Karpas-422 (cell line): ENCODE data around the gene SMG7. TPM values are rescaled to one million over a fixed set of nuclear protein-coding genes. Genes with fewer than 3 reads are reported as not detected.

Experiments
- DNase-seq: peaks from one replicate; pipeline ENCODE4 v3.0.0-alpha.2; 2015
- H2AFZ ChIP-seq: fragments of 200-600 bp; sonication (generic); 2 replicates; pipeline ENCODE4 v1.6.1; 2014; ENCODE audit warnings: antibody characterized with exemption, low read length, mixed read lengths
- H3K27ac ChIP-seq: fragments of 200-600 bp; sonication (generic); 2 replicates; pipeline ENCODE4 v1.5.1; 2014; ENCODE audit warnings: mild to moderate bottlenecking, low read length, moderate library complexity
- H3K27me3 ChIP-seq: fragments of 200-600 bp; sonication (generic); 2 replicates; pipeline ENCODE4 v1.6.1; 2014; ENCODE audit warnings: low read length, mixed read lengths
- H3K36me3 ChIP-seq: fragments of 200-600 bp; sonication (generic); 2 replicates; pipeline ENCODE4 v1.6.1; 2014; ENCODE audit warnings: low read length, mixed read lengths; ENCODE audit not compliant: insufficient read depth
- H3K4me1 ChIP-seq: fragments of 200-600 bp; sonication (generic); 2 replicates; pipeline ENCODE4 v1.6.1; 2014; ENCODE audit warnings: mild to moderate bottlenecking, low read length, mixed read lengths
- H3K4me2 ChIP-seq: fragments of 200-600 bp; sonication (generic); 2 replicates; pipeline ENCODE4 v1.6.1; 2014; ENCODE audit warnings: low read length, low read depth, mild to moderate bottlenecking; ENCODE audit not compliant: poor library complexity, severe bottlenecking
- H3K4me3 ChIP-seq: fragments of 200-600 bp; sonication (generic); 2 replicates; pipeline ENCODE4 v1.5.1; 2014; ENCODE audit warnings: mild to moderate bottlenecking, antibody characterized with exemption, low read length, mixed read lengths
- H3K79me2 ChIP-seq: fragments of 200-600 bp; sonication (generic); 2 replicates; pipeline ENCODE4 v1.6.1; 2014; ENCODE audit warnings: mild to moderate bottlenecking, low read length, mixed read lengths
- H3K9ac ChIP-seq: fragments of 200-600 bp; sonication (generic); 2 replicates; pipeline ENCODE4 v1.6.0; 2014; ENCODE audit warnings: low read length
- H3K9me2 ChIP-seq: fragments of 200-600 bp; sonication (generic), shearing (Covaris generic); replicated peaks from 2 replicates; pipeline ENCODE4 v1.6.0; 2014; ENCODE audit warnings: mild to moderate bottlenecking, low read length, moderate library complexity; ENCODE audit not compliant: insufficient read depth
- H3K9me3 ChIP-seq: fragments of 300-700, 200-600 bp; sonication (generic); 2 replicates; pipeline ENCODE4 v1.6.1; 2014; ENCODE audit warnings: low read length, mixed read lengths
- H4K20me1 ChIP-seq: fragments of 200-600 bp; sonication (generic); 2 replicates; pipeline ENCODE4 v1.6.1; 2014; ENCODE audit warnings: mild to moderate bottlenecking, antibody characterized with exemption, low read length, low read depth; ENCODE audit not compliant: insufficient read depth
- total RNA-seq: library from RNA; depleted of rRNA; stranded (reverse); fragments of >200 nt; shearing (Covaris generic); gene quantifications from 2 replicates; pipeline ENCODE4 v1.2.3, GENCODE V29; 2014; ENCODE audit warnings: low replicate concordance

SMG7 gene
- total RNA-seq, 1 experiment from 2014 or later: 99.7 TPM

DNA sequence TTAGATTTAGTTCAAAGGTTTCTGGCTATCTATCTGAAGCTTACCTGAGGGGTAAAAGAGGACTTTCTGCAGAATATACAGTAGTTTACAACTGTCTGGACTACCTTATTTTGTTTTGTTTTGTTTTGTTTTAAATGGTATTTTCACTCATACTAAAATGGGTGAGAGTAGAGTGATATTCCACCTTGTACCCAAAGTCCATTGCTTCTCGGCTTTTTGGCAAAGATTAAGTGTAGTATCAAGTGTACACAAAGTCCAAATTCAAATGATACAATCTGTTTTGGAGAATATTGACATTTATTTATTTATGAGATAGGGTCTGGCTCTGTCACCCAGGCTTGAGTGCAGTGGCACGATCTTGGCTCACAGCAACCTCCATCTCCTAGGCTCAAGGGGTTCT lies 11.7 kb upstream of the SMG7 start:
- Histone ChIP-seq H3K79me2 (no peaks in the 10 kb centered on the region), H3K27me3 (no peaks in the 10 kb centered on the region), H3K9me3 (no peaks in the 10 kb centered on the region), H3K4me1 (no peaks in the 10 kb centered on the region), H3K4me3 (no peak overlapping the region), H4K20me1 (no peaks in the 10 kb centered on the region), H3K4me2 (no peak overlapping the region), H2AFZ (no peak overlapping the region), H3K36me3 (no peaks in the 10 kb centered on the region), H3K9me2 (no peaks in the 10 kb centered on the region), H3K9ac (no peak overlapping the region), H3K27ac (no peak overlapping the region)
- DNase-seq: no peak

DNA sequence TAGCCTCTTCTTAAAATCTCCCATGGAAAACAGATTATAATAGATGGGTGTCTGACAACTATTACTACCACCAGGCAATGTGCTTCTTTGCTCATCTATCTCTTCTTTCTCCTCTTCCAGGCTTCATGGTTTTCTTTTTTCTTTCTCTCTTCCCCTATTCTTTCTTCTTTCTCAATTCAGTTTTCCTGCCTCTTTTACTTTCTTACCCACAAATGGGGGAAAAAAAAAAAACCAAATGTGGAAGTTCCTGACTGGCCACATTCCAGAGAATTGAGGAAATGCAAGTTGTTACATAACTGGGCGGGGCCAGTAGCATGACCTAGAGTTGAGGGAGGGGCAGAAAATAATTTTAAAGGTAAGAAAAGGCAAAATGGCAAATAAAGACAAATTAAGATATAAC lies 10.9 kb upstream of the SMG7 start:
- H3K9me2 ChIP-seq: no peaks in the 10 kb centered on the region
- DNase-seq: no peak
- no peaks in the 10 kb centered on the region for H3K27me3 ChIP-seq
- no peak overlapping the region for H3K27ac ChIP-seq
- H3K9ac ChIP-seq: no peak overlapping the region
- H2AFZ ChIP-seq: no peak overlapping the region
- no peaks in the 10 kb centered on the region for H3K36me3 ChIP-seq
- H3K79me2 ChIP-seq: no peaks in the 10 kb centered on the region
- H3K9me3 ChIP-seq: no peaks in the 10 kb centered on the region
- no peak overlapping the region for H3K4me2 ChIP-seq
- no peak overlapping the region for H3K4me3 ChIP-seq
- no peaks in the 10 kb centered on the region for H3K4me1 ChIP-seq
- no peaks in the 10 kb centered on the region for H4K20me1 ChIP-seq

DNA sequence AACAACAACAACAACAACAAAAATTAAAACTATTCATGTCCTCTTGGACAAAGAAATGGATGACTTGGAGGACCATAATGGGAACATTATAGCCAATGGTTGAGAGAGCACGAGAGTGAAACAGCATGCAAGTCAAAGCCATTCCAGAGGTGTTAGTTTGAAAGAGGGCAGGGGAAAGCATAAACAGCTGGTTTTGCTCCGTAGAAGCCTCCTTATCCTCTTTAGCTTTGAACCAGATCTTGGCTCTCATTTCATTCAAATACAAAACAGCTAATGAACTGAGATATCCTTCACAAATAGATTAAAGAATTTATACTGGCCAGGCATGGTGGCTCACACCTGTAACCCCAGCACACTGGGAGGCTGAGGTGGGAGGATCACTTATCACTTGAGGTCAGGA lies 8.7 kb upstream of the SMG7 start:
- Histone ChIP-seq H3K79me2 (no peaks in the 10 kb centered on the region), H3K36me3 (no peaks in the 10 kb centered on the region), H3K27ac (no peak overlapping the region), H3K9me2 (no peaks in the 10 kb centered on the region), H3K9ac (no peak overlapping the region), H3K4me1 (no peaks in the 10 kb centered on the region), H3K4me3 (no peak overlapping the region), H3K9me3 (no peaks in the 10 kb centered on the region), H4K20me1 (no peaks in the 10 kb centered on the region), H3K27me3 (no peaks in the 10 kb centered on the region), H2AFZ (no peak overlapping the region), H3K4me2 (no peak overlapping the region)
- DNase-seq: no peak

DNA sequence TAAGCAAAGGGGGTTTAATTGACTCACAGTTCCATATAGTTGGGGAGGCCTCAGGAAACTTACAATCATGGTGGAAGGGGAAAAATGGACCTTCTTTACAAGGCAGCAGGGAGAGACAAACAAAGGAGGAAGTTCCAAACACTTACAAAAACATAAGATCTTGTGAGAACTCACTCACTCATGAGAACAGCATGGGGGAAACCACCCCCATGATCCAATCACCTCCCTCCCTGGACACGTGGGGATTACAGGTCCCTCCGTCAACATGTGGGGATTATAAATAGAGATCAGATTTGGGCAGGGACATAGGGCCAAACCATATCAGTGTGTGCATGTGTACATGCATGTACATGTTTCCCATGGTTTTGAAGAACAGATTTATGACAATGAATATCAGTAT lies 5.5 kb upstream of the SMG7 start:
- Histone ChIP-seq H3K9ac (no peak overlapping the region), H2AFZ (no peak overlapping the region), H3K36me3 (no peaks in the 10 kb centered on the region)

DNA sequence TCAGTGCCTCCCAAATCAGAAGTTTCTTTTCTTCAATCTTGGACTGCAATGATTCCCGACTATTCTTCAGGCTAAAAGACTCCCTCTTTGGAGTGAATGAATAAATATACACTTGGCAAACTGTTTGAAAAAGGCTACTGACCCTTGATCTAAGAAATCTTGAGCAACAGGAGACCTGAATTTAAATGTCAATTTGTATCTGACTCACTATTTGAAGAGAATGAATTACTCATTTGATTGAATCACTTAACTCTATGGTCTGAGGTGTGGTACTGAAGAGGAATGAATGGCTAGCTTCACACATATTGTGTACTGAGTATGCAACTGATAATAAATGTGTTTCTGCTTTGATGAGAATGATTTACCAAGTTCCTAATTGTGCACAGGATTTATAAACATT lies 4.6 kb upstream of the SMG7 start:
- H3K36me3 ChIP-seq: no peaks in the 10 kb centered on the region
- H3K4me2 ChIP-seq: no peak overlapping the region
- no peak for DNase-seq
- no peak overlapping the region for H3K27ac ChIP-seq
- no peak overlapping the region for H2AFZ ChIP-seq
- H3K9me2 ChIP-seq: no peaks in the 10 kb centered on the region
- no peak overlapping the region for H3K9ac ChIP-seq
- H3K79me2 ChIP-seq: peaks cover 4% of the 10 kb centered on the region
- no peaks in the 10 kb centered on the region for H4K20me1 ChIP-seq
- no peaks in the 10 kb centered on the region for H3K9me3 ChIP-seq
- peaks cover 21% of the 10 kb centered on the region for H3K4me1 ChIP-seq
- H3K4me3 ChIP-seq: no peak overlapping the region
- no peaks in the 10 kb centered on the region for H3K27me3 ChIP-seq

More for the DNA sequence above, 5.5 kb upstream of the SMG7 start:
- no peak overlapping the region for H3K27ac ChIP-seq
- H3K9me3 ChIP-seq: no peaks in the 10 kb centered on the region
- peaks cover 21% of the 10 kb centered on the region for H3K4me1 ChIP-seq
- H3K9me2 ChIP-seq: no peaks in the 10 kb centered on the region
- no peak for DNase-seq
- no peaks in the 10 kb centered on the region for H4K20me1 ChIP-seq
- no peak overlapping the region for H3K4me2 ChIP-seq
- no peak overlapping the region for H3K4me3 ChIP-seq
- no peaks in the 10 kb centered on the region for H3K79me2 ChIP-seq
- H3K27me3 ChIP-seq: no peaks in the 10 kb centered on the region

DNA sequence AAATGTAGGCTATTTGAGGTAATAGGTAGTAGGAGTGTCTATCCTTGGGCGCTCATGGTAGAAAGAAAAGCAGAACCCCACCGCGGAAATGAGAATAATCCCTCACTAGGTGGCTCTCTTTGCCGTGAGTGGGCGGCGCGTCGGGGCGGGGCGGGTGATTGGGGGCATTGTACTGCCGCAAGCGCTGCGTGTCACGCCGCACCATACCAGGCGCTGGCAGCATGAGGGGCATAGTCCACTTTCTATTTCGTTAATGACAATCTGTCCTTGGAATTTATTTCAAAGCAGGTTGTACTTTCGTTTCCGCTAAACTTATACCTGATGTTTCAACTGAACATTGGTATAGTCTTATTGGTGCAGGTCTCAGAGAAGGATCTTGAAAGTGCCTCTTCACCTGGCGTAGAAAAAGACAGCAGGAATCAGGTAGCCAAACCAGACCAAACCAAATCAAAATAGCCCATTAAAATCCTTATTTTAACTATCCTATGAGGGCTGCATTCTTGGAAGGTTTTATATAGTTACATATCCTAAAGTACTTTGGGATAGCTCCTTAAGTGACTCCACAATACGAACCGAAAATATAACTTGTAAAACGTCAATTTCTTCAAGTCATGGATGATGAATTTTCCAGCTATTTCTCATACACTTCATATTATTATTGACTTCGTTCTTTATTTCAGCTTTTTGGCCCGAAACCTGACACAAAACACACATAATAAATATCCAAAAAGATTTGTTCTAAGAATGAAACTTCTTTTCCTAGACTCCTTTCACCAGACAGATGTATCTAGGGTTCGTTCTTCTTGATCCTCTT lies 1.9 kb upstream of the SMG7 start:
- H3K27ac ChIP-seq: peak overlapping the region; percentile 81
- H3K9me3 ChIP-seq: no peaks in the 10 kb centered on the region
- H3K79me2 ChIP-seq: peaks cover 31% of the 10 kb centered on the region
- no peaks in the 10 kb centered on the region for H3K27me3 ChIP-seq
- H3K36me3 ChIP-seq: peaks cover 14% of the 10 kb centered on the region
- peak overlapping the region; percentile 92 for H3K9ac ChIP-seq
- H3K4me3 ChIP-seq: peak overlapping the region; percentile 82
- peaks cover 9% of the 10 kb centered on the region; the same call in 1 of the 2 replicates for H4K20me1 ChIP-seq
- H3K4me2 ChIP-seq: peak overlapping the region; percentile 83
- peaks cover 40% of the 10 kb centered on the region for H3K4me1 ChIP-seq
- peak overlapping the region; percentile 76 for H2AFZ ChIP-seq
- H3K9me2 ChIP-seq: no peaks in the 10 kb centered on the region
- peak; percentile 94 for DNase-seq

DNA sequence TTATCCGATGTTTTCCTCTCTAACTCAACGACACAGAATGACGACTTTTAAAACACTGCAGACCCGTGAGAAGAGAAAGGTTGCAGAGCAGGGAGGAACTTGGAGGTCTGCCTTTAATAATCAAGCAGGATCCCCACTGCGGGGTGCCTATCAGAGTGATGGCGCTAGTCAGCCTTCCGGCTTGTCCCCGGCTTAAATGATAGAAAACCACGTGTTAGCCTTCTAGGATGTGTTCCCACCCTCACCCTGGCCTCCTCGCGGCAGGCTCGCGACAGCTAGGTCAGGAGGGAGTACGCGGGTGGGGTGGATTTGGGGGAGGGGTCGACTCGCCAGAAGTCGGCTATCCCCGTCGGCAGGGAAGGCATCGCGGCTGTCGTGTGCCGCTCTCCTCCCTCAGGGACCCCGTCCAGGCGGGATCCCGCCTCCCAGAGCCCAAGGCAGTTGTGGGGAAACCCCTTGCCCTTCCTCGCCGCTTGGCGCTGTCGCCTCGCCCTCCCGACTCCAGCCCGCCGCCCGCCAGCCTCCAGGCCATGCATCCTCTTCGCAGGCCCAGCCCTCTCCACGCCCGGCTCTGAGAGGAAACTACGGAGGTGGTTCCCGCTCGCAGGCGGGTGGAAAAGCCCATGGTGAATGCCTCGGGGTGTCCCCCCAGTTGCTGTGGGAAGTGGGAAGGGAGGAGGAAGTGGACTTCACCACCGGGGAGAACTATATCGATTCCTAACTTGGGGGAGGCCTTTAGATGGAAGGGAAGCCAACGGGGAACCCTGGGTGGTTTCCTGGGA lies 1.1 kb upstream of the SMG7 start:
- no peaks in the 10 kb centered on the region for H3K27me3 ChIP-seq
- H4K20me1 ChIP-seq: peaks cover 9% of the 10 kb centered on the region; the same call in 1 of the 2 replicates
- H3K9me2 ChIP-seq: no peaks in the 10 kb centered on the region
- H3K36me3 ChIP-seq: peaks cover 22% of the 10 kb centered on the region
- H3K27ac ChIP-seq: peak overlapping the region; percentile 81
- peak overlapping the region; percentile 82 for H3K4me3 ChIP-seq
- peak overlapping the region; percentile 92 for H3K9ac ChIP-seq
- peak overlapping the region; percentile 76 for H2AFZ ChIP-seq
- no peaks in the 10 kb centered on the region for H3K9me3 ChIP-seq
- peaks cover 39% of the 10 kb centered on the region for H3K79me2 ChIP-seq
- H3K4me2 ChIP-seq: peak overlapping the region; percentile 83
- peaks cover 48% of the 10 kb centered on the region for H3K4me1 ChIP-seq
- peak; percentile 92 for DNase-seq

DNA sequence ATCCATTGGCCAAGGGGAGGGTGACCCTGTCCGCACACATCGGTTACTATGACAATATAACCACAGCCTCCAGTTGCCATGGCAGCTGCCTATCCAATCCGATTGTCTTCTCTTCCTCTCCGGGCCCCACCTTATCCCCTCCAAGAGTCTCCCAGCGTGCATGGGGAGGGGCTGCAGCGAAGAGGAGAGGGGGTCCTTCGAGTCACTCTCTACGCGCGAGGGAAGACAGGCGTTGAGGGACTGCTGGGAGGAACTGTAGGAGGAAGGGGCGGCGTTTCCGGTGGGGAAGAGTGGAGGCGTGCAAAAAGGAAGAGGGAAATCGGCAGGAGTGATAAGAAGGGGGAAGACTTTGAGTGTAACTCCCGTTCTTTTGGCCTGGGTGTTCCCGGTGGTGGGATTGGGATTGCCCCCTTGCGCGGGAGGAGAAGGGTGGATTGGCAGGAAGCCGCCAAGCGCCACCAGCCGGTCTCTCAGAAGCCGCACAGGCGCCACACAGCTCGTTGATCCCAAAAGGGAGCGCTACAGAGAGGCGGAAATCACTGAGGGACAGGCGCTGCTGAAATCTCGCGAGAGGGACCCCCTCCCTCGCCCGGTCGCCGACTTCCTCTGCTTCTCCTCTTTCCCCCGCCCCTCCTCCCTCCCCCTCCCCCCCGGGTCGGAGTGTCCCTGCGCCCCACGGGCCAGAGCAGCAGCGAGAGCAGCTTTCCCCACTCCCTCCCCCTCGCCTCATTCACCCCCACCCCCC lies 384 bp upstream of the SMG7 start:
- peak; percentile 98 for DNase-seq
- Histone ChIP-seq H3K9ac (peak overlapping the region; percentile 92), H3K9me2 (no peaks in the 10 kb centered on the region), H3K4me2 (peak overlapping the region; percentile 96), H3K36me3 (peaks cover 25% of the 10 kb centered on the region), H3K4me1 (peaks cover 54% of the 10 kb centered on the region), H3K4me3 (peak overlapping the region; percentile 82), H3K27me3 (no peaks in the 10 kb centered on the region), H4K20me1 (peaks cover 9% of the 10 kb centered on the region; the same call in 1 of the 2 replicates), H3K79me2 (peaks cover 46% of the 10 kb centered on the region), H3K27ac (peak overlapping the region; percentile 91), H2AFZ (peak overlapping the region; percentile 76; the same call in 1 of the 2 replicates), H3K9me3 (no peaks in the 10 kb centered on the region)
